GM23338 (cell line): ENCODE data around the gene AURKAIP1.

ENCODE experiments used
- CREB1 ChIP-seq: fragments of 250-450 bp; sonication (Bioruptor Pico); IDR thresholded peaks from 2 replicates; pipeline ENCODE4 v1.5.0; 2020; ENCODE audit warnings: low read depth, mild to moderate bottlenecking, moderate library complexity
- EZH2 ChIP-seq: fragments of 200-600 bp; sonication (generic); IDR thresholded peaks from one replicate; pipeline ENCODE4 v1.8.0; 2017; ENCODE audit warnings: antibody characterized with exemption, mild to moderate bottlenecking, low read depth; ENCODE audit not compliant: unreplicated experiment
- EZH2phosphoT487 ChIP-seq: fragments of 200-600 bp; sonication (generic); IDR thresholded peaks from one replicate; pipeline ENCODE4 v1.8.1; 2018; ENCODE audit warnings: antibody characterized with exemption; ENCODE audit not compliant: unreplicated experiment
- JUNB ChIP-seq: IDR thresholded peaks from one replicate; pipeline ENCODE4 v1.6.1; 2016; ENCODE audit warnings: antibody characterized with exemption; ENCODE audit not compliant: unreplicated experiment
- NANOG ChIP-seq: IDR thresholded peaks from 2 replicates; pipeline ENCODE4 v1.6.1; 2016; ENCODE audit warnings: antibody characterized with exemption, borderline replicate concordance
- POLR2AphosphoS5 ChIP-seq: IDR thresholded peaks from 2 replicates; pipeline ENCODE4 v1.6.1; 2016; ENCODE audit warnings: antibody characterized with exemption, low read depth
- STAT1 ChIP-seq: IDR thresholded peaks from one replicate; pipeline ENCODE4 v1.6.1; 2016; ENCODE audit warnings: antibody characterized with exemption; ENCODE audit not compliant: unreplicated experiment
- ZNF114 ChIP-seq: fragments of 250-450 bp; sonication (Bioruptor Pico); IDR thresholded peaks from 2 replicates; pipeline ENCODE4 v1.5.0; 2020; ENCODE audit warnings: mild to moderate bottlenecking, moderate library complexity
- TF ChIP-seq, protein P1 (sequence below), 2 experiments: fragments of 200-600 bp in 1 of 2; sonication (generic) in 1 of 2; conservative IDR thresholded peaks; 2 replicates each; pipeline versions ENCODE4 v1.5.1 to v1.6.1; 2016 to 2017; ENCODE audit warnings: antibody characterized with exemption in 2 of 2, low read depth in 2 of 2, mild to moderate bottlenecking in 2 of 2, moderate library complexity in 1 of 2
- TF ChIP-seq, protein P2 (sequence below): IDR thresholded peaks from one replicate; pipeline ENCODE4 v1.6.1; 2018; ENCODE audit warnings: antibody characterized with exemption; ENCODE audit not compliant: unreplicated experiment
- TF ChIP-seq, protein P3 (sequence below): IDR thresholded peaks from 2 replicates; pipeline ENCODE4 v1.6.1; 2016; ENCODE audit warnings: antibody characterized with exemption

DNA sequence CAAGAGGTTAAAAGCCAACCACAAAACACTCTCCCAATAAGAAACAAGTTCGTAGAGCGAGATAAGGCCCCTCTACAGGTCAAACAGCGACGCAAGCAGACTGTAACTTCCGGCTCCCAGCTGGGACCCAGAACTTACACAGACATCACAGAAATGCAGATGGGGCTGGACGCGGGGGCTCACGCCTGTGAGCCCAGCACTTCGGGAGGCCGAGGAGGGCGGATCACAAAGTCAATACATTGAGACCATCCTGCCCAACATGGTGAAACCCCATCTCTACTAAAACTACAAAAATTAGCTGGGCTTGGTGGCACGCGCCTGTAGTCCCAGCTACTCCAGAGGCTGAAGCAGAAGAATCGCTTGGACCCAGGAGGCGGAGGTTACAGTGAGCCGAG, 13.1 kb upstream of the AURKAIP1 start:
- TF ChIP-seq, protein P1, sequence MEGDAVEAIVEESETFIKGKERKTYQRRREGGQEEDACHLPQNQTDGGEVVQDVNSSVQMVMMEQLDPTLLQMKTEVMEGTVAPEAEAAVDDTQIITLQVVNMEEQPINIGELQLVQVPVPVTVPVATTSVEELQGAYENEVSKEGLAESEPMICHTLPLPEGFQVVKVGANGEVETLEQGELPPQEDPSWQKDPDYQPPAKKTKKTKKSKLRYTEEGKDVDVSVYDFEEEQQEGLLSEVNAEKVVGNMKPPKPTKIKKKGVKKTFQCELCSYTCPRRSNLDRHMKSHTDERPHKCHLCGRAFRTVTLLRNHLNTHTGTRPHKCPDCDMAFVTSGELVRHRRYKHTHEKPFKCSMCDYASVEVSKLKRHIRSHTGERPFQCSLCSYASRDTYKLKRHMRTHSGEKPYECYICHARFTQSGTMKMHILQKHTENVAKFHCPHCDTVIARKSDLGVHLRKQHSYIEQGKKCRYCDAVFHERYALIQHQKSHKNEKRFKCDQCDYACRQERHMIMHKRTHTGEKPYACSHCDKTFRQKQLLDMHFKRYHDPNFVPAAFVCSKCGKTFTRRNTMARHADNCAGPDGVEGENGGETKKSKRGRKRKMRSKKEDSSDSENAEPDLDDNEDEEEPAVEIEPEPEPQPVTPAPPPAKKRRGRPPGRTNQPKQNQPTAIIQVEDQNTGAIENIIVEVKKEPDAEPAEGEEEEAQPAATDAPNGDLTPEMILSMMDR (conservative IDR thresholded peaks at IDR 0.05; ENCODE audit: low read depth in 2 of 2) = no peak
- TF ChIP-seq, protein P2, sequence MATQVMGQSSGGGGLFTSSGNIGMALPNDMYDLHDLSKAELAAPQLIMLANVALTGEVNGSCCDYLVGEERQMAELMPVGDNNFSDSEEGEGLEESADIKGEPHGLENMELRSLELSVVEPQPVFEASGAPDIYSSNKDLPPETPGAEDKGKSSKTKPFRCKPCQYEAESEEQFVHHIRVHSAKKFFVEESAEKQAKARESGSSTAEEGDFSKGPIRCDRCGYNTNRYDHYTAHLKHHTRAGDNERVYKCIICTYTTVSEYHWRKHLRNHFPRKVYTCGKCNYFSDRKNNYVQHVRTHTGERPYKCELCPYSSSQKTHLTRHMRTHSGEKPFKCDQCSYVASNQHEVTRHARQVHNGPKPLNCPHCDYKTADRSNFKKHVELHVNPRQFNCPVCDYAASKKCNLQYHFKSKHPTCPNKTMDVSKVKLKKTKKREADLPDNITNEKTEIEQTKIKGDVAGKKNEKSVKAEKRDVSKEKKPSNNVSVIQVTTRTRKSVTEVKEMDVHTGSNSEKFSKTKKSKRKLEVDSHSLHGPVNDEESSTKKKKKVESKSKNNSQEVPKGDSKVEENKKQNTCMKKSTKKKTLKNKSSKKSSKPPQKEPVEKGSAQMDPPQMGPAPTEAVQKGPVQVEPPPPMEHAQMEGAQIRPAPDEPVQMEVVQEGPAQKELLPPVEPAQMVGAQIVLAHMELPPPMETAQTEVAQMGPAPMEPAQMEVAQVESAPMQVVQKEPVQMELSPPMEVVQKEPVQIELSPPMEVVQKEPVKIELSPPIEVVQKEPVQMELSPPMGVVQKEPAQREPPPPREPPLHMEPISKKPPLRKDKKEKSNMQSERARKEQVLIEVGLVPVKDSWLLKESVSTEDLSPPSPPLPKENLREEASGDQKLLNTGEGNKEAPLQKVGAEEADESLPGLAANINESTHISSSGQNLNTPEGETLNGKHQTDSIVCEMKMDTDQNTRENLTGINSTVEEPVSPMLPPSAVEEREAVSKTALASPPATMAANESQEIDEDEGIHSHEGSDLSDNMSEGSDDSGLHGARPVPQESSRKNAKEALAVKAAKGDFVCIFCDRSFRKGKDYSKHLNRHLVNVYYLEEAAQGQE = no peak
- TF ChIP-seq JUNB (no peak), EZH2phosphoT487 (no peak), POLR2AphosphoS5 (no peak), EZH2 (no peak), ZNF114 (CRISPR knock-in tag) (no peak), STAT1 (no peak), CREB1 (no peak), NANOG (no peak)
- TF ChIP-seq, protein P3, sequence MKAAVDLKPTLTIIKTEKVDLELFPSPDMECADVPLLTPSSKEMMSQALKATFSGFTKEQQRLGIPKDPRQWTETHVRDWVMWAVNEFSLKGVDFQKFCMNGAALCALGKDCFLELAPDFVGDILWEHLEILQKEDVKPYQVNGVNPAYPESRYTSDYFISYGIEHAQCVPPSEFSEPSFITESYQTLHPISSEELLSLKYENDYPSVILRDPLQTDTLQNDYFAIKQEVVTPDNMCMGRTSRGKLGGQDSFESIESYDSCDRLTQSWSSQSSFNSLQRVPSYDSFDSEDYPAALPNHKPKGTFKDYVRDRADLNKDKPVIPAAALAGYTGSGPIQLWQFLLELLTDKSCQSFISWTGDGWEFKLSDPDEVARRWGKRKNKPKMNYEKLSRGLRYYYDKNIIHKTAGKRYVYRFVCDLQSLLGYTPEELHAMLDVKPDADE = no peak
